Neural progenitor cell (in vitro differentiated cells): Measurements from ENCODE around the gene TMEM45A.

Source experiments
- EZH2 ChIP-seq: fragments of 200-600 bp; sonication (generic); IDR thresholded peaks from 2 replicates; pipeline ENCODE4 v1.6.1; 2017; ENCODE audit warnings: antibody characterized with exemption, mild to moderate bottlenecking, moderate library complexity
- EZH2phosphoT487 ChIP-seq: fragments of 200-600 bp; sonication (generic); IDR thresholded peaks from 2 replicates; pipeline ENCODE4 v1.6.1; 2017; ENCODE audit warnings: antibody characterized with exemption
- TF ChIP-seq, protein P1 (sequence below): fragments of 200-600 bp; sonication (generic); IDR thresholded peaks from 2 replicates; pipeline ENCODE4 v1.5.1; 2017; ENCODE audit warnings: antibody characterized with exemption, mild to moderate bottlenecking

GRCh38 chr3:100600181-100601042 lies 108.0 kb downstream of the TMEM45A start:
- TF ChIP-seq, protein P1, sequence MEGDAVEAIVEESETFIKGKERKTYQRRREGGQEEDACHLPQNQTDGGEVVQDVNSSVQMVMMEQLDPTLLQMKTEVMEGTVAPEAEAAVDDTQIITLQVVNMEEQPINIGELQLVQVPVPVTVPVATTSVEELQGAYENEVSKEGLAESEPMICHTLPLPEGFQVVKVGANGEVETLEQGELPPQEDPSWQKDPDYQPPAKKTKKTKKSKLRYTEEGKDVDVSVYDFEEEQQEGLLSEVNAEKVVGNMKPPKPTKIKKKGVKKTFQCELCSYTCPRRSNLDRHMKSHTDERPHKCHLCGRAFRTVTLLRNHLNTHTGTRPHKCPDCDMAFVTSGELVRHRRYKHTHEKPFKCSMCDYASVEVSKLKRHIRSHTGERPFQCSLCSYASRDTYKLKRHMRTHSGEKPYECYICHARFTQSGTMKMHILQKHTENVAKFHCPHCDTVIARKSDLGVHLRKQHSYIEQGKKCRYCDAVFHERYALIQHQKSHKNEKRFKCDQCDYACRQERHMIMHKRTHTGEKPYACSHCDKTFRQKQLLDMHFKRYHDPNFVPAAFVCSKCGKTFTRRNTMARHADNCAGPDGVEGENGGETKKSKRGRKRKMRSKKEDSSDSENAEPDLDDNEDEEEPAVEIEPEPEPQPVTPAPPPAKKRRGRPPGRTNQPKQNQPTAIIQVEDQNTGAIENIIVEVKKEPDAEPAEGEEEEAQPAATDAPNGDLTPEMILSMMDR: no peak
- TF ChIP-seq EZH2phosphoT487 (no peak), EZH2 (no peak)
